WTC11 (cell line): ENCODE measurements around the gene FOXG1. TPM values are rescaled to one million over a fixed set of nuclear protein-coding genes. Genes with fewer than 3 reads are reported as not detected.

Experiments
- ATAC-seq: fragments of 200-7000 bp; cut with Tn5 transposase; 2 replicates; pipeline ENCODE4 v1.10.0; 2021; ENCODE audit warnings: mild to moderate bottlenecking, moderate library complexity
- CTCF ChIA-PET: fragments of 300-600 bp; sonication (Branson Sonifier 250); formaldehyde crosslinking; loops from one replicate; lab custom pipeline; 2021; ENCODE audit warnings: antibody characterized with exemption; lab: Charles Lee
- POLR2A ChIA-PET: fragments of 350-600 bp; sonication (Branson Sonifier 250); formaldehyde crosslinking; loops from one replicate; lab custom pipeline; 2021; ENCODE audit warnings: antibody characterized with exemption; lab: Charles Lee
- DNase-seq: peaks from one replicate; pipeline ENCODE4 v3.0.0; 2021; ENCODE audit warnings: low spot score
- H3K27ac Mint-ChIP-seq: 2 replicates; pipeline ENCODE4 v1.8.0; 2021; ENCODE audit warnings: mixed read lengths
- H3K27me3 Mint-ChIP-seq: 2 replicates; pipeline ENCODE4 v1.8.0; 2021; ENCODE audit warnings: low read depth, mild to moderate bottlenecking, moderate library complexity, mixed read lengths
- H3K36me3 Mint-ChIP-seq: 2 replicates; pipeline ENCODE4 v1.8.0; 2021; ENCODE audit warnings: mixed read lengths
- H3K4me1 Mint-ChIP-seq: 2 replicates; pipeline ENCODE4 v1.8.0; 2022; ENCODE audit warnings: mixed read lengths
- H3K4me3 Mint-ChIP-seq: 2 replicates; pipeline ENCODE4 v1.8.0; 2021; ENCODE audit warnings: mild to moderate bottlenecking, moderate library complexity, mixed read lengths
- H3K9me3 Mint-ChIP-seq: 2 replicates; pipeline ENCODE4 v1.8.0; 2021; ENCODE audit warnings: mixed read lengths
- ATF1 ChIP-seq: sonication (generic); formaldehyde crosslinking; IDR thresholded peaks from 2 replicates; pipeline ENCODE4 v1.8.1; 2023; ENCODE audit warnings: mild to moderate bottlenecking, moderate library complexity, missing genetic modification reagents
- CBFB ChIP-seq: sonication (generic); formaldehyde crosslinking; IDR thresholded peaks from 2 replicates; pipeline ENCODE4 v1.8.1; 2022; ENCODE audit warnings: mild to moderate bottlenecking, low read depth, missing genetic modification reagents
- ELF4 ChIP-seq: sonication (generic); formaldehyde crosslinking; IDR thresholded peaks from 2 replicates; pipeline ENCODE4 v1.8.1; 2022; ENCODE audit warnings: low read depth, mild to moderate bottlenecking, moderate library complexity, missing genetic modification reagents
- GRHL2 ChIP-seq: fragments of 250-450 bp; sonication (Bioruptor Pico); IDR thresholded peaks from 2 replicates; pipeline ENCODE4 v1.8.0; 2022; ENCODE audit warnings: mild to moderate bottlenecking, moderate library complexity; ENCODE audit not compliant: insufficient replicate concordance, severe bottlenecking
- HMGA2 ChIP-seq: fragments of 250-450 bp; sonication (Bioruptor Pico); IDR thresholded peaks from 2 replicates; pipeline ENCODE4 v1.4.0; 2021; ENCODE audit warnings: mild to moderate bottlenecking, moderate library complexity
- JAZF1 ChIP-seq: fragments of 250-450 bp; sonication (Bioruptor Pico); IDR thresholded peaks from 2 replicates; pipeline ENCODE4 v1.9.0; 2021; ENCODE audit warnings: moderate library complexity, mild to moderate bottlenecking, inconsistent platforms
- NFYB ChIP-seq: sonication (generic); formaldehyde crosslinking; conservative IDR thresholded peaks from 2 replicates; pipeline ENCODE4 v1.8.0; 2022; ENCODE audit warnings: low read depth, missing genetic modification reagents
- PRRX2 ChIP-seq: fragments of 250-450 bp; sonication (Bioruptor Pico); IDR thresholded peaks from 2 replicates; pipeline ENCODE4 v1.8.0; 2021; ENCODE audit warnings: mild to moderate bottlenecking
- RELA ChIP-seq: sonication (generic); formaldehyde crosslinking; IDR thresholded peaks from 2 replicates; pipeline ENCODE4 v1.8.1; 2022; ENCODE audit warnings: missing genetic modification reagents, mild to moderate bottlenecking, borderline replicate concordance
- RORB ChIP-seq: fragments of 250-450 bp; sonication (Bioruptor Pico); IDR thresholded peaks from 2 replicates; pipeline ENCODE4 v1.9.0; 2021; ENCODE audit warnings: mild to moderate bottlenecking
- ZNF671 ChIP-seq: fragments of 250-450 bp; sonication (Bioruptor Pico); IDR thresholded peaks from 2 replicates; pipeline ENCODE4 v1.8.0; 2021; ENCODE audit warnings: mild to moderate bottlenecking
- total RNA-seq: library from RNA; stranded (reverse); gene quantifications from 3 replicates; pipeline ENCODE4 v1.2.3, GENCODE V29; 2021
- TF ChIP-seq, protein P1 (sequence below): fragments of 250-450 bp; sonication (Bioruptor Pico); IDR thresholded peaks from 2 replicates; pipeline ENCODE4 v1.9.0; 2021; ENCODE audit warnings: mild to moderate bottlenecking
- TF ChIP-seq, protein P2 (sequence below): sonication (generic); formaldehyde crosslinking; IDR thresholded peaks from 2 replicates; pipeline ENCODE4 v1.8.0; 2022; ENCODE audit warnings: missing genetic modification reagents
- TF ChIP-seq, protein P3 (sequence below): sonication (generic); formaldehyde crosslinking; conservative IDR thresholded peaks from 2 replicates; pipeline ENCODE4 v1.8.1; 2022; ENCODE audit warnings: mild to moderate bottlenecking, missing genetic modification reagents
- TF ChIP-seq, protein P4 (sequence below): sonication (generic); formaldehyde crosslinking; IDR thresholded peaks from 2 replicates; pipeline ENCODE4 v1.8.1; 2022; ENCODE audit warnings: mild to moderate bottlenecking, moderate library complexity, missing genetic modification reagents
- TF ChIP-seq, protein P5 (sequence below): sonication (generic); formaldehyde crosslinking; IDR thresholded peaks from 2 replicates; pipeline ENCODE4 v1.8.0; 2022; ENCODE audit warnings: mild to moderate bottlenecking, missing genetic modification reagents
- TF ChIP-seq, protein P6 (sequence below): sonication (generic); formaldehyde crosslinking; IDR thresholded peaks from 2 replicates; pipeline ENCODE4 v1.8.1; 2022; ENCODE audit warnings: low read depth, mild to moderate bottlenecking, moderate library complexity, missing genetic modification reagents, borderline replicate concordance
- TF ChIP-seq, protein P7 (sequence below): fragments of 250-450 bp; sonication (Bioruptor Pico); conservative IDR thresholded peaks from 2 replicates; pipeline ENCODE4 v1.9.0; 2021; ENCODE audit warnings: mild to moderate bottlenecking

FOXG1 gene
- total RNA-seq, 1 experiment from 2014 or later = 0.09 TPM

DNA sequence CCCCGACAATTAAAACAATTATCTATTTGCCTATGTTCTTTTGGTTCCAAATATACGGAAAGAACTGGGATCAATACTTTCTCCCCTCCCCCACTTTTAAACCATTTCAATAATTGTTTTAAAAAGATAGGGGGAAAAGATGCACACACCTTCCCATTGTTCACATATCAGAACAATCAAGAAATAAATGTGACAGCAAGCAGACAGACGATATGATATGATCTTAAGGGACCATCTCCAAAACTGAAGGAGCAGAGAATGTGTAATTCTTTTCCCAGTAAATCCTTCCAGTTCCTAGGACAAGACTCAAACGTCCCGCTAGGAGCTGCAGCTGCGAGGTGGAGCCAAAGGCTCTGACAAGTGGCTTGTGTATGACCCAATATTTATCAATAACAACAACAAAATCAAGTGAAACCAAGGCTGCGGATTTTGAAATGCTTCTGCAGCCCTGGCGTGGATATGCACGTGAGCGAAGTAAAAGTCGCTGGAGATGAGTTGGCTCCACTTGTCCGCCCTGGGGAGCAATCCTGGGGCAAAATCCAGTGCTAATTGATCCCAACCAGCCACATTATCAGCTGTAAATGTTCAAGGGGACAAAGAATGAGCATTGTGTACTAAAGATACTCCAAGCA lies 8.2 kb upstream of the FOXG1 start:
- Mint-ChIP-seq H3K4me1 (peaks cover 59% of the 10 kb centered on the region), H3K36me3 (no peaks in the 10 kb centered on the region), H3K4me3 (peak overlapping the region; percentile 47; the same call in 1 of the 2 replicates), H3K9me3 (no peaks in the 10 kb centered on the region), H3K27ac (no peak overlapping the region), H3K27me3 (peaks cover 94% of the 10 kb centered on the region)
- no peak for ATAC-seq
- POLR2A ChIA-PET = no interaction called here
- TF ChIP-seq HMGA2 (CRISPR knock-in tag) (no peak), ZNF671 (CRISPR knock-in tag) (no peak), CBFB (CRISPR knock-in tag) (no peak), NFYB (CRISPR knock-in tag) (no peak), PRRX2 (CRISPR knock-in tag) (no peak), RELA (no peak), ELF4 (no peak), JAZF1 (no peak), ATF1 (CRISPR knock-in tag) (no peak), GRHL2 (CRISPR knock-in tag) (no peak), RORB (CRISPR knock-in tag) (no peak)
- TF ChIP-seq, protein P1, sequence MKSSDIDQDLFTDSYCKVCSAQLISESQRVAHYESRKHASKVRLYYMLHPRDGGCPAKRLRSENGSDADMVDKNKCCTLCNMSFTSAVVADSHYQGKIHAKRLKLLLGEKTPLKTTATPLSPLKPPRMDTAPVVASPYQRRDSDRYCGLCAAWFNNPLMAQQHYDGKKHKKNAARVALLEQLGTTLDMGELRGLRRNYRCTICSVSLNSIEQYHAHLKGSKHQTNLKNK = no peak
- TF ChIP-seq, protein P2, sequence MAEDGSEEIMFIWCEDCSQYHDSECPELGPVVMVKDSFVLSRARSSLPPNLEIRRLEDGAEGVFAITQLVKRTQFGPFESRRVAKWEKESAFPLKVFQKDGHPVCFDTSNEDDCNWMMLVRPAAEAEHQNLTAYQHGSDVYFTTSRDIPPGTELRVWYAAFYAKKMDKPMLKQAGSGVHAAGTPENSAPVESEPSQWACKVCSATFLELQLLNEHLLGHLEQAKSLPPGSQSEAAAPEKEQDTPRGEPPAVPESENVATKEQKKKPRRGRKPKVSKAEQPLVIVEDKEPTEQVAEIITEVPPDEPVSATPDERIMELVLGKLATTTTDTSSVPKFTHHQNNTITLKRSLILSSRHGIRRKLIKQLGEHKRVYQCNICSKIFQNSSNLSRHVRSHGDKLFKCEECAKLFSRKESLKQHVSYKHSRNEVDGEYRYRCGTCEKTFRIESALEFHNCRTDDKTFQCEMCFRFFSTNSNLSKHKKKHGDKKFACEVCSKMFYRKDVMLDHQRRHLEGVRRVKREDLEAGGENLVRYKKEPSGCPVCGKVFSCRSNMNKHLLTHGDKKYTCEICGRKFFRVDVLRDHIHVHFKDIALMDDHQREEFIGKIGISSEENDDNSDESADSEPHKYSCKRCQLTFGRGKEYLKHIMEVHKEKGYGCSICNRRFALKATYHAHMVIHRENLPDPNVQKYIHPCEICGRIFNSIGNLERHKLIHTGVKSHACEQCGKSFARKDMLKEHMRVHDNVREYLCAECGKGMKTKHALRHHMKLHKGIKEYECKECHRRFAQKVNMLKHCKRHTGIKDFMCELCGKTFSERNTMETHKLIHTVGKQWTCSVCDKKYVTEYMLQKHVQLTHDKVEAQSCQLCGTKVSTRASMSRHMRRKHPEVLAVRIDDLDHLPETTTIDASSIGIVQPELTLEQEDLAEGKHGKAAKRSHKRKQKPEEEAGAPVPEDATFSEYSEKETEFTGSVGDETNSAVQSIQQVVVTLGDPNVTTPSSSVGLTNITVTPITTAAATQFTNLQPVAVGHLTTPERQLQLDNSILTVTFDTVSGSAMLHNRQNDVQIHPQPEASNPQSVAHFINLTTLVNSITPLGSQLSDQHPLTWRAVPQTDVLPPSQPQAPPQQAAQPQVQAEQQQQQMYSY = no peak
- TF ChIP-seq, protein P3, sequence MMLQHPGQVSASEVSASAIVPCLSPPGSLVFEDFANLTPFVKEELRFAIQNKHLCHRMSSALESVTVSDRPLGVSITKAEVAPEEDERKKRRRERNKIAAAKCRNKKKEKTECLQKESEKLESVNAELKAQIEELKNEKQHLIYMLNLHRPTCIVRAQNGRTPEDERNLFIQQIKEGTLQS = no peak
- TF ChIP-seq, protein P4, sequence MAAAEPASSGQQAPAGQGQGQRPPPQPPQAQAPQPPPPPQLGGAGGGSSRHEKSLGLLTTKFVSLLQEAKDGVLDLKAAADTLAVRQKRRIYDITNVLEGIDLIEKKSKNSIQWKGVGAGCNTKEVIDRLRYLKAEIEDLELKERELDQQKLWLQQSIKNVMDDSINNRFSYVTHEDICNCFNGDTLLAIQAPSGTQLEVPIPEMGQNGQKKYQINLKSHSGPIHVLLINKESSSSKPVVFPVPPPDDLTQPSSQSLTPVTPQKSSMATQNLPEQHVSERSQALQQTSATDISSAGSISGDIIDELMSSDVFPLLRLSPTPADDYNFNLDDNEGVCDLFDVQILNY = no peak
- TF ChIP-seq, protein P5, sequence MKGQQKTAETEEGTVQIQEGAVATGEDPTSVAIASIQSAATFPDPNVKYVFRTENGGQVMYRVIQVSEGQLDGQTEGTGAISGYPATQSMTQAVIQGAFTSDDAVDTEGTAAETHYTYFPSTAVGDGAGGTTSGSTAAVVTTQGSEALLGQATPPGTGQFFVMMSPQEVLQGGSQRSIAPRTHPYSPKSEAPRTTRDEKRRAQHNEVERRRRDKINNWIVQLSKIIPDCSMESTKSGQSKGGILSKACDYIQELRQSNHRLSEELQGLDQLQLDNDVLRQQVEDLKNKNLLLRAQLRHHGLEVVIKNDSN (CRISPR knock-in tag) = no peak
- TF ChIP-seq, protein P6, sequence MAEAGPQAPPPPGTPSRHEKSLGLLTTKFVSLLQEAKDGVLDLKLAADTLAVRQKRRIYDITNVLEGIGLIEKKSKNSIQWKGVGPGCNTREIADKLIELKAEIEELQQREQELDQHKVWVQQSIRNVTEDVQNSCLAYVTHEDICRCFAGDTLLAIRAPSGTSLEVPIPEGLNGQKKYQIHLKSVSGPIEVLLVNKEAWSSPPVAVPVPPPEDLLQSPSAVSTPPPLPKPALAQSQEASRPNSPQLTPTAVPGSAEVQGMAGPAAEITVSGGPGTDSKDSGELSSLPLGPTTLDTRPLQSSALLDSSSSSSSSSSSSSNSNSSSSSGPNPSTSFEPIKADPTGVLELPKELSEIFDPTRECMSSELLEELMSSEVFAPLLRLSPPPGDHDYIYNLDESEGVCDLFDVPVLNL = no peak
- TF ChIP-seq, protein P7, sequence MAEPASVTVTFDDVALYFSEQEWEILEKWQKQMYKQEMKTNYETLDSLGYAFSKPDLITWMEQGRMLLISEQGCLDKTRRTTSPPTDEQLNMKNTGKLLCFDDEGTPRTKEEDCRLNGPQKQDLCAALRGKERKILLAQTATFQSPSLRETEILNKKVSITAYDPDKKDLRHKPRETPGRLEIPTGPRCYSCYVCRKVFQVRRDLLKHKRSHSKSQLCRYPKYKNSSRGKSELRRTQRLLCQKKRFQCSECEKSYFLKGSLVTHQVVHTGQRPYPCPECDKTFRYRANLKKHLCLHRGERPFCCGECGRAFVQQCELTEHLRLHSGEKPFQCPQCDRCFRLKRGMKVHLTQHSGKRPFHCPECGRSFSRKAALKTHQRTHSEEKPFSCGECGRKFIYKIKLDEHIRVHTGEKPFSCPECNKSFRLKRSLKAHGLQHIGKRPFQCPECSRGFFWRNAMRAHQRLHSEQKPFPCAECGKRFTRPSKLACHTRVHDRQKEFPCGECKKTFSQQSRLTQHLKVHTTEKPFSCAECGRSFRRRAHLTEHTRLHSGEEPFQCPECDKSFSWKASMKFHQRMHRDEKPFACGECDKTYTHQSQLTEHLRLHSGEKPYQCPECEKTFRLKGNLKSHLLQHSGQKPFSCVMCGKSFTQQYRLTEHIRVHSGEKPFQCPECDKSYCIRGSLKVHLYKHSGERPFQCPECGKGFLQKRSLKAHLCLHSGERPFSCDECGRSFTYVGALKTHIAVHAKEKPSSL (CRISPR knock-in tag) = no peak
- CTCF ChIA-PET = interaction anchor here (0.7 to 6.2 kb wide), 3 partner anchors 8 to 991 kb away, joined by 4 to 60 read pairs (median 13); partner anchors contain the start of gene FOXG1
- DNase-seq = no peak
